Uterus (tissue), 2 donors: Measurements from ENCODE around the gene SMARCC2.

Source experiments
- POLR2A ChIP-seq, 2 donors: fragments of 450-650 bp; IDR thresholded peaks; one replicate each; pipeline ENCODE4 v1.6.1; 2016; ENCODE audit warnings: antibody characterized with exemption in 2 of 2, mild to moderate bottlenecking in 1 of 2, moderate library complexity in 1 of 2
- TF ChIP-seq, protein P1 (sequence below), 4 experiments: fragments of 200-600 bp in 2 of 4; fragments of 450-650 bp in 2 of 4; sonication (generic) in 2 of 4; IDR thresholded peaks; one replicate each; pipeline ENCODE4 v1.5.1; 2016 to 2019; ENCODE audit warnings: antibody characterized with exemption in 4 of 4, mild to moderate bottlenecking in 2 of 4, moderate library complexity in 1 of 4

- TF ChIP-seq, protein P1, sequence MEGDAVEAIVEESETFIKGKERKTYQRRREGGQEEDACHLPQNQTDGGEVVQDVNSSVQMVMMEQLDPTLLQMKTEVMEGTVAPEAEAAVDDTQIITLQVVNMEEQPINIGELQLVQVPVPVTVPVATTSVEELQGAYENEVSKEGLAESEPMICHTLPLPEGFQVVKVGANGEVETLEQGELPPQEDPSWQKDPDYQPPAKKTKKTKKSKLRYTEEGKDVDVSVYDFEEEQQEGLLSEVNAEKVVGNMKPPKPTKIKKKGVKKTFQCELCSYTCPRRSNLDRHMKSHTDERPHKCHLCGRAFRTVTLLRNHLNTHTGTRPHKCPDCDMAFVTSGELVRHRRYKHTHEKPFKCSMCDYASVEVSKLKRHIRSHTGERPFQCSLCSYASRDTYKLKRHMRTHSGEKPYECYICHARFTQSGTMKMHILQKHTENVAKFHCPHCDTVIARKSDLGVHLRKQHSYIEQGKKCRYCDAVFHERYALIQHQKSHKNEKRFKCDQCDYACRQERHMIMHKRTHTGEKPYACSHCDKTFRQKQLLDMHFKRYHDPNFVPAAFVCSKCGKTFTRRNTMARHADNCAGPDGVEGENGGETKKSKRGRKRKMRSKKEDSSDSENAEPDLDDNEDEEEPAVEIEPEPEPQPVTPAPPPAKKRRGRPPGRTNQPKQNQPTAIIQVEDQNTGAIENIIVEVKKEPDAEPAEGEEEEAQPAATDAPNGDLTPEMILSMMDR (IDR thresholded peaks at IDR 0.05): no peak
- TF ChIP-seq POLR2A (IDR thresholded peaks at IDR 0.05): no peak
Measured at GRCh38 chr12:56114084-56114483, 75.2 kb downstream of the SMARCC2 start.
